ENCODE data around the gene TDRD7. TPM values are rescaled to one million over a fixed set of nuclear protein-coding genes. Genes with fewer than 3 reads are reported as not detected.
A peak's percentile ranks its signal among the peaks of the same experiment; 100 is the strongest.
"Not testable (repeated sequence)": the region's sequence is repeated elsewhere in the genome, so short reads cannot be mapped to it uniquely, and the experiment has no call there.

Gene TDRD7
- total RNA-seq, 1 donor from 2014 or later = 15.1 TPM

GRCh38 chr9:97425336-97425972 is 13.6 kb downstream of the TDRD7 start:
- DNase-seq (ENCODE audit: low spot score) = no peak

GRCh38 chr9:97425973-97426336 is 14.1 kb downstream of the TDRD7 start:
- DNase-seq (ENCODE audit: low spot score) = no peak

GRCh38 chr9:97427885-97428284 is 16.0 kb downstream of the TDRD7 start:
- no peak for DNase-seq (ENCODE audit: low spot score)

GRCh38 chr9:97430316-97431043 is 18.6 kb downstream of the TDRD7 start:
- no peak for DNase-seq (ENCODE audit: low spot score)

GRCh38 chr9:97431044-97431441 is 19.1 kb downstream of the TDRD7 start:
- DNase-seq (ENCODE audit: low spot score) = no peak

GRCh38 chr9:97431549-97432143 is 19.8 kb downstream of the TDRD7 start:
- no peak for DNase-seq (ENCODE audit: low spot score)

GRCh38 chr9:97437051-97437600 is 25.2 kb downstream of the TDRD7 start:
- no peak for DNase-seq (ENCODE audit: low spot score)

GRCh38 chr9:97438257-97438656 is 26.4 kb downstream of the TDRD7 start:
- no peak for DNase-seq (ENCODE audit: low spot score)

- no peak for DNase-seq (ENCODE audit: low spot score)
These were observed 26.8 kb downstream of the TDRD7 start for GRCh38 chr9:97438666-97439065.

- no peak for DNase-seq (ENCODE audit: low spot score)
These were observed 28.3 kb downstream of the TDRD7 start for GRCh38 chr9:97440160-97440559.

GRCh38 chr9:97441729-97442128 is 29.8 kb downstream of the TDRD7 start:
- DNase-seq (ENCODE audit: low spot score) = no peak

- no peak for DNase-seq (ENCODE audit: low spot score)
These were observed 33.3 kb downstream of the TDRD7 start for GRCh38 chr9:97445119-97445701.

- DNase-seq (ENCODE audit: low spot score) = no peak
These were observed 35.1 kb downstream of the TDRD7 start for GRCh38 chr9:97447001-97447400.

- not testable (repeated sequence) for DNase-seq (ENCODE audit: low spot score)
These were observed 41.7 kb downstream of the TDRD7 start for GRCh38 chr9:97453573-97453972.

- DNase-seq (ENCODE audit: low spot score) = not testable (repeated sequence)
These were observed 44.9 kb downstream of the TDRD7 start for GRCh38 chr9:97456841-97457240.

- no peak for DNase-seq (ENCODE audit: low spot score)
These were observed 47.4 kb downstream of the TDRD7 start for GRCh38 chr9:97459326-97459725.

- no peak for DNase-seq (ENCODE audit: low spot score)
These were observed 50.3 kb downstream of the TDRD7 start for GRCh38 chr9:97462159-97462558.

- no peak for DNase-seq (ENCODE audit: low spot score)
These were observed 51.0 kb downstream of the TDRD7 start for GRCh38 chr9:97462914-97463313.

GRCh38 chr9:97468658-97469448 is 57.0 kb downstream of the TDRD7 start:
- DNase-seq (ENCODE audit: low spot score) = peak; percentile 90

- no peak for DNase-seq (ENCODE audit: low spot score)
These were observed 58.2 kb downstream of the TDRD7 start for GRCh38 chr9:97470076-97470475.

- DNase-seq (ENCODE audit: low spot score) = no peak
These were observed 61.8 kb downstream of the TDRD7 start for GRCh38 chr9:97473717-97474116.
